Endothelial cell of umbilical vein (primary cell): ENCODE results near the gene PNPLA1. TPM values are rescaled to one million over a fixed set of nuclear protein-coding genes. Genes with fewer than 3 reads are reported as not detected.

Experiments
- BruUV-seq: library from RNA; stranded (reverse); fragments of 400-500 nt; replicated peaks from 2 replicates; lab custom pipeline; 2021; lab: Mats Ljungman, UMichigan
- CTCF ChIA-PET: fragments of 300-600, 350-600 bp; sonication (Branson Sonifier 250); formaldehyde crosslinking; loops from one replicate; lab custom pipeline; 2021; ENCODE audit warnings: antibody characterized with exemption, inconsistent platforms; lab: Charles Lee
- POLR2A ChIA-PET: fragments of 300-600, 350-600 bp; sonication (Branson Sonifier 250); formaldehyde crosslinking; loops from one replicate; lab custom pipeline; 2021; ENCODE audit warnings: antibody characterized with exemption, inconsistent platforms; lab: Charles Lee
- DNase-seq: peaks from one replicate; pipeline ENCODE4 v3.0.0-alpha.2; 2011; ENCODE audit warnings: low read depth, low spot score
- FAIRE-seq: peaks from 2 replicates; lab custom pipeline; 2011; peaks lifted over from hg19 to GRCh38; lab: Jason Lieb, UNC
- H2AFZ ChIP-seq: 2 replicates; pipeline ENCODE4 v1.6.0; 2012; ENCODE audit warnings: low read depth, low read length, control low read depth, inconsistent platforms
- H3K27ac ChIP-seq: 2 replicates; pipeline ENCODE4 v1.5.1; 2011; ENCODE audit warnings: low read depth, mild to moderate bottlenecking, control low read depth, low read length, moderate library complexity; ENCODE audit not compliant: insufficient read depth
- H3K27me3 ChIP-seq, 2 experiments: 2 replicates each; pipeline versions ENCODE4 v1.6.0 to v1.6.1; 2011; ENCODE audit warnings: low read length in 2 of 2, mixed read lengths in 1 of 2; ENCODE audit not compliant: control insufficient read depth in 2 of 2, insufficient read depth in 2 of 2
- H3K36me3 ChIP-seq, 2 experiments: 2 replicates in 1 of 2; 3 replicates in 1 of 2; pipeline ENCODE4 v1.5.1; 2011; ENCODE audit warnings: low read length in 2 of 2, mild to moderate bottlenecking in 1 of 2, moderate library complexity in 1 of 2; ENCODE audit not compliant: control insufficient read depth in 2 of 2, insufficient read depth in 2 of 2; ENCODE audit errors: extremely low read depth in 1 of 2
- H3K4me1 ChIP-seq: 3 replicates; pipeline ENCODE4 v1.5.1; 2011; ENCODE audit warnings: mild to moderate bottlenecking, low read length; ENCODE audit not compliant: control insufficient read depth, insufficient read depth; ENCODE audit errors: extremely low read depth
- H3K4me2 ChIP-seq: 2 replicates; pipeline ENCODE4 v1.6.1; 2011; ENCODE audit warnings: low read length, control low read depth, mixed read lengths; ENCODE audit not compliant: insufficient read depth
- H3K4me3 ChIP-seq, 3 experiments: fragments of 200-600 bp in 1 of 3; sonication (generic), shearing (Covaris generic) in 1 of 3; replicated peaks in 1 of 3; 2 replicates each; pipeline ENCODE4 v1.5.1; 2011 to 2016; ENCODE audit warnings: control low read depth in 3 of 3, low read length in 3 of 3, mild to moderate bottlenecking in 2 of 3, inconsistent platforms in 1 of 3, low read depth in 1 of 3, moderate library complexity in 1 of 3; ENCODE audit not compliant: insufficient read depth in 1 of 3
- H3K79me2 ChIP-seq: 2 replicates; pipeline ENCODE4 v1.6.0; 2012; ENCODE audit warnings: low read length, inconsistent platforms; ENCODE audit not compliant: control insufficient read depth, insufficient read depth
- H3K9ac ChIP-seq: replicated peaks from 2 replicates; pipeline ENCODE3; 2011; ENCODE audit warnings: low read length, control low read depth; ENCODE audit not compliant: insufficient read depth; ENCODE audit errors: extremely low read depth
- H3K9me1 ChIP-seq: replicated peaks from 3 replicates; pipeline ENCODE4 v1.6.0; 2011; ENCODE audit warnings: mild to moderate bottlenecking, low read length; ENCODE audit not compliant: control insufficient read depth, insufficient read depth; ENCODE audit errors: extremely low read depth
- H3K9me3 ChIP-seq: replicated peaks from 2 replicates; pipeline ENCODE4 v1.5.1; 2012; ENCODE audit warnings: low read length, inconsistent platforms; ENCODE audit not compliant: control insufficient read depth, insufficient read depth
- H4K20me1 ChIP-seq: replicated peaks from 2 replicates; pipeline ENCODE3; 2011; ENCODE audit warnings: mild to moderate bottlenecking, low read length; ENCODE audit not compliant: control insufficient read depth, insufficient read depth; ENCODE audit errors: extremely low read depth
- EZH2 ChIP-seq: IDR thresholded peaks from 2 replicates; pipeline ENCODE4 v1.6.1; 2012; ENCODE audit warnings: borderline replicate concordance, low read depth, mild to moderate bottlenecking, moderate library complexity, low read length, inconsistent platforms; ENCODE audit not compliant: severe bottlenecking
- FOS ChIP-seq: IDR thresholded peaks from 2 replicates; pipeline ENCODE4 v1.6.1; 2011; ENCODE audit warnings: mild to moderate bottlenecking, low read length, moderate library complexity, borderline replicate concordance; ENCODE audit not compliant: insufficient read depth
- JUN ChIP-seq: IDR thresholded peaks from 2 replicates; pipeline ENCODE4 v1.6.1; 2011; ENCODE audit warnings: borderline replicate concordance, low read depth; ENCODE audit not compliant: insufficient read length, insufficient read depth
- POLR2A ChIP-seq: IDR thresholded peaks from 2 replicates; pipeline ENCODE4 v1.6.1; 2012; ENCODE audit warnings: low read depth, mild to moderate bottlenecking, control low read depth, low read length
- POLR2AphosphoS5 ChIP-seq: IDR thresholded peaks from 2 replicates; pipeline ENCODE4 v1.6.1; 2012; ENCODE audit warnings: low read depth, mild to moderate bottlenecking, control low read depth, low read length, moderate library complexity; ENCODE audit not compliant: insufficient read depth
- dilution Hi-C: fragments of 300-500 bp; cut with MboI; formaldehyde crosslinking; loops from one replicate; pipeline ENCODE4 v1.15.0; 2019; ENCODE audit warnings: low sequenced_read_pairs; ENCODE audit not compliant: extremely low pct_ligation_motif_present
- intact Hi-C: fragments of 100-400 bp; cut with micrococcal nuclease; formaldehyde crosslinking; loops from one replicate; pipeline ENCODE4 v1.10.0; 2022
- polyA plus RNA-seq, 4 experiments: library from polyadenylated mRNA; depleted of rRNA in 3 of 4; stranded (reverse) in 3 of 4; unstranded in 1 of 4; fragments of >200 nt; gene quantifications; 2 replicates each; pipeline versions ENCODE4 v1.2.1 to v1.2.3, GENCODE V29; 2011 to 2012; ENCODE audit warnings: missing spikeins in 1 of 4
- total RNA-seq: library from RNA; stranded (reverse); gene quantifications from 2 replicates; pipeline ENCODE4 v1.2.3, GENCODE V29; 2021

The PNPLA1 gene
- total and polyA plus RNA-seq, 2 donors (not counting 3 experiments of a cell fraction or from before 2014, with no cell fraction given) = not detected

GRCh38 chr6:36284359-36284758 lies 14.5 kb downstream of the PNPLA1 start:
- H3K9me1 ChIP-seq = no peaks in the 10 kb centered on the region
- H3K4me1 ChIP-seq = peaks cover 8% of the 10 kb centered on the region
- BruUV-seq = no TSS peak
- H3K36me3 ChIP-seq = no peaks in the 10 kb centered on the region
- H2AFZ ChIP-seq = no peak overlapping the region
- CTCF ChIA-PET = no interaction called here
- no peak overlapping the region for H3K27ac ChIP-seq
- POLR2A ChIA-PET = no interaction called here
- no peak overlapping the region for H3K4me3 ChIP-seq
- H3K9ac ChIP-seq = no peak overlapping the region
- FAIRE-seq (no peak), DNase-seq (no peak)
- peaks cover 39 to 43% of the 10 kb centered on the region in 2 experiments for H3K27me3 ChIP-seq
- H3K4me2 ChIP-seq = no peak overlapping the region
- no peaks in the 10 kb centered on the region for H3K79me2 ChIP-seq
- TF ChIP-seq FOS (no peak), EZH2 (no peak), POLR2AphosphoS5 (no peak), JUN (no peak)
- H3K9me3 ChIP-seq = no peaks in the 10 kb centered on the region
- H4K20me1 ChIP-seq = no peaks in the 10 kb centered on the region
- dilution Hi-C loops (no loop called here), intact Hi-C loops (no loop called here)

DNA sequence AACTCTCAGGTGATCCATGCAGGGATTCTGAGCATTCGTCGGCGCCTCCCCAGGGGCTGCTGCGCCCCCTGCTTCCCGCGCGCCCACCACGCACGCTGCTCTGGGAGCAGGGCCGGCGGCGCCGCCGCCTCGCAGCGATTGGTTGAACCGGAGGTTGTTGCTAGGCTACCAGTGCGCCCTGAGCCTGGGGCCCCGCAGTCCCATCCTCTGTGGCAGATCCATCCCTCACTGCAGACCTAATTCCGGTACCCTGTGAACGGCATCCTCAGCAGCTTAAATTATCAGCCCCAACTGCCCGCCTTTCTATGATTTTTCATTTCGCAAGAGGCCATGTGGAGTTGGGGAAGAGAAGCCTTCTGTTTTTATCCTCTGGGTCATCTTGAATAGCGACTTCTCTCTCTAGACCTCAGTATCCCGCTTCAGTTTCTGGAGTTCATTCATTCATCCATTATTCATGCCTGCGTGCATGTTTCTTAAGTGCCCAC lies 15.4 kb downstream of the PNPLA1 start:
- DNase-seq (no peak), FAIRE-seq (no peak)
- no peak overlapping the region for H2AFZ ChIP-seq
- peaks cover 9% of the 10 kb centered on the region for H3K4me1 ChIP-seq
- no peak for TF ChIP-seq EZH2
- TF ChIP-seq POLR2AphosphoS5 = no peak
- TF ChIP-seq FOS = no peak
- no peak for TF ChIP-seq POLR2A
- no TSS peak for BruUV-seq
- no peak overlapping the region for H3K4me2 ChIP-seq
- intact Hi-C loops (no loop called here), dilution Hi-C loops (no loop called here)
- no peaks in the 10 kb centered on the region for H3K9me3 ChIP-seq
- H3K9ac ChIP-seq = no peak overlapping the region
- CTCF ChIA-PET = interaction anchor here (1.3 to 8.8 kb wide), 3 partner anchors 16 to 56 kb away, joined by 3 to 79 read pairs (median 7); no protein-coding TSS in a partner anchor
- H3K36me3 ChIP-seq = no peaks in the 10 kb centered on the region
- peaks cover 35 to 39% of the 10 kb centered on the region in 2 experiments for H3K27me3 ChIP-seq
- H3K79me2 ChIP-seq = no peaks in the 10 kb centered on the region
- H3K9me1 ChIP-seq = no peaks in the 10 kb centered on the region
- no peaks in the 10 kb centered on the region for H4K20me1 ChIP-seq
- POLR2A ChIA-PET = no interaction called here
- no peak overlapping the region for H3K27ac ChIP-seq
- no peak overlapping the region for H3K4me3 ChIP-seq
